Fibroblast of skin of left biceps (primary cell): ENCODE data around the gene BTNL3.

Experiments
- DNase-seq, 2 experiments: peaks; one replicate each; pipeline ENCODE4 v3.0.0-alpha.2; 2013; ENCODE audit warnings: low read depth in 2 of 2

Gene BTNL3

GRCh38 chr5:181020688-181021087 lies 32.0 kb downstream of the BTNL3 start:
- no peak for DNase-seq

GRCh38 chr5:181024245-181025064 lies 35.8 kb downstream of the BTNL3 start:
- DNase-seq, result no peak

- DNase-seq, result no peak
Observed at GRCh38 chr5:181027452-181028031, 38.9 kb downstream of the BTNL3 start.

- DNase-seq, result no peak
Observed at GRCh38 chr5:181028032-181028819, 39.6 kb downstream of the BTNL3 start.

- DNase-seq, result no peak
Observed at GRCh38 chr5:181031716-181032115, 43.1 kb downstream of the BTNL3 start.

GRCh38 chr5:181035991-181036815 lies 47.6 kb downstream of the BTNL3 start:
- DNase-seq, result no peak

- no peak for DNase-seq
Observed at GRCh38 chr5:181036816-181037364, 48.2 kb downstream of the BTNL3 start.

GRCh38 chr5:181037365-181037861 lies 48.8 kb downstream of the BTNL3 start:
- DNase-seq, result no peak

- DNase-seq, result no peak
Observed at GRCh38 chr5:181039471-181039870, 50.8 kb downstream of the BTNL3 start.

- no peak for DNase-seq
Observed at GRCh38 chr5:181039931-181040630, 51.4 kb downstream of the BTNL3 start, which contains the start of gene BTNL9. TSS of gene BTNL9 (plus strand) at chr5:181040266. CDS start at chr5:181045490, 5,224 bp downstream.

GRCh38 chr5:181040631-181040945 lies 51.9 kb downstream of the BTNL3 start:
- no peak for DNase-seq

- DNase-seq, result no peak
Observed at GRCh38 chr5:181041043-181041442, 52.4 kb downstream of the BTNL3 start.

GRCh38 chr5:181042036-181042713 lies 53.5 kb downstream of the BTNL3 start:
- DNase-seq, result no peak

GRCh38 chr5:181042722-181043121 lies 54.1 kb downstream of the BTNL3 start:
- DNase-seq, result no peak

GRCh38 chr5:181043285-181044092 lies 54.8 kb downstream of the BTNL3 start:
- no peak for DNase-seq

- DNase-seq, result no peak
Observed at GRCh38 chr5:181044093-181044599, 55.5 kb downstream of the BTNL3 start.

GRCh38 chr5:181044662-181045305 lies 56.1 kb downstream of the BTNL3 start:
- DNase-seq, result no peak

- DNase-seq, result no peak
Observed at GRCh38 chr5:181045316-181045715, 56.7 kb downstream of the BTNL3 start.
